Activated CD4-positive, alpha-beta T cell treated with anti-CD3 and anti-CD28 coated beads, Interleukin-2, amount 10 ng/mL, durations not matched to agents 24 days and 14 days (primary cell): ENCODE results near the gene FAM131A. TPM values are rescaled to one million over a fixed set of nuclear protein-coding genes. Genes with fewer than 3 reads are reported as not detected.

Source experiments
- DNase-seq: peaks from one replicate; pipeline ENCODE4 v3.0.0; 2022
- H3K27ac Mint-ChIP-seq: one replicate; pipeline ENCODE4 v1.8.0; 2022; ENCODE audit warnings: mild to moderate bottlenecking, mixed read lengths
- H3K27me3 Mint-ChIP-seq: one replicate; pipeline ENCODE4 v1.8.0; 2022; ENCODE audit warnings: mixed read lengths
- H3K36me3 Mint-ChIP-seq: one replicate; pipeline ENCODE4 v1.8.0; 2022; ENCODE audit warnings: low read depth, mild to moderate bottlenecking, mixed read lengths
- H3K4me1 Mint-ChIP-seq: one replicate; pipeline ENCODE4 v1.8.0; 2021; ENCODE audit warnings: mixed read lengths
- H3K4me3 Mint-ChIP-seq: one replicate; pipeline ENCODE4 v1.8.0; 2022; ENCODE audit warnings: mild to moderate bottlenecking, moderate library complexity, mixed read lengths
- H3K9me3 Mint-ChIP-seq: one replicate; pipeline ENCODE4 v1.8.0; 2021; ENCODE audit warnings: mixed read lengths
- intact Hi-C: fragments of 100-400 bp; cut with micrococcal nuclease; formaldehyde crosslinking; loops from one replicate; pipeline ENCODE4 v1.15.1; 2023
- total RNA-seq: library from RNA; stranded (reverse); gene quantifications from 2 replicates; pipeline ENCODE4 v1.2.3, GENCODE V29; 2022

FAM131A gene
- total RNA-seq, 1 donor from 2014 or later, result 8.7 TPM

GRCh38 chr3:184360929-184361531 lies 23.6 kb downstream of the FAM131A start:
- Mint-ChIP-seq H3K9me3 (no peaks in the 10 kb centered on the region), H3K4me1 (peaks cover 18% of the 10 kb centered on the region)

GRCh38 chr3:184361532-184361931 lies 24.1 kb downstream of the FAM131A start, which contains the start of the genes CLCN2 and POLR2H:
Gene CLCN2 (minus strand): TSS chr3:184361605. CDS start chr3:184361479, 126 bp downstream.
Gene POLR2H (plus strand): TSS chr3:184361710. CDS start chr3:184363493, 1,783 bp downstream.
- H3K27ac Mint-ChIP-seq, result peak within 1 kb of the TSS; percentile 98
- H3K9me3 Mint-ChIP-seq, result no peaks in the 10 kb centered on the region
- peak; percentile 88 for DNase-seq
- intact Hi-C loops, result loop anchor here (5.0 kb wide), 1 partner anchor 166 kb away; no protein-coding TSS in a partner anchor
- peaks cover 8% of the 10 kb centered on the region for H3K27me3 Mint-ChIP-seq
- peaks cover 20% of the 10 kb centered on the region for H3K4me1 Mint-ChIP-seq
- peaks cover 23% of the 10 kb centered on the region for H3K36me3 Mint-ChIP-seq
- peak within 1 kb of the TSS; percentile 98 for H3K4me3 Mint-ChIP-seq

More at GRCh38 chr3:184360929-184361531, 23.6 kb downstream of the FAM131A start:
- intact Hi-C loops, result loop anchor here (5.0 kb wide), 1 partner anchor 166 kb away; no protein-coding TSS in a partner anchor
- H3K27ac Mint-ChIP-seq, result peak overlapping the region; percentile 56
- H3K4me3 Mint-ChIP-seq, result peak overlapping the region; percentile 98
- peaks cover 8% of the 10 kb centered on the region for H3K27me3 Mint-ChIP-seq
- peaks cover 21% of the 10 kb centered on the region for H3K36me3 Mint-ChIP-seq
- no peak for DNase-seq

DNA sequence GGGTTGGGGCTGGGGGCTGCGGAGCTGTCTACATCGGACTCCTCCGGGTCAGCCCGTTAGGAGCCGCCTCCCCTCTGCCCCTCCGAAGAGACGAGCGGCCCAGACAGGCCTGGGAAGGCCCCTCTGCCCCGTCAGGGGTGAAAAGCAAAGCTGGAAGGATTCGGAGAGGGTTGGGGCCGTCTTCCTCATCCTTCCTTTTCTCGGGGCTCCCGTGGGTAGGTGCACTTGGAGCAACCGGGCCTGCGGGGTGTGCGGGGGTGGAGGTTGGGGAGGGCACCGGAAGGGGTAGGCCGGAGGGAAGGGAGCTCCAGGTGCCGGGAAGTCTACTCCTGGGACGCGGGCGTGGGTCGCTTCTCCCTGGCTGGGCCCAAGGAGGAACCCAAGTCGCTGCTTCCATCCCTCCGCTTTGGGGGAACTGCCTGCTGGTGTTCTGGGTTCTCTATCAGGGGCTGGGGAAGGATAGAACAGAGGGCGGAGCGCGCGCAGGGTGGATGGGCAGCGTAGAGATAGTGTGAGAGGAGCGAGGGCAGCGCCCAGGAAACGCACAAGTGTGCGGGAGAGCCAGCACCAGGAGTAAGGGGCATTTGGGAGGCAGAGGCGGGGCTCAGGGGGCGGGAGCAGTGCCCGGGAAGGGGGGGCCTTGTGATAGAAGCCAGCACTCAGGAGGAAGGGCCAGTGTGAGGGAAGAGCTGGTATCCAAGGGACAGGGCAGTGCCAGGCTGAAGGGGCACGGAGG lies 24.7 kb downstream of the FAM131A start:
- Mint-ChIP-seq H3K27ac (peak overlapping the region; percentile 98), H3K4me1 (peaks cover 23% of the 10 kb centered on the region), H3K36me3 (peaks cover 29% of the 10 kb centered on the region), H3K27me3 (peaks cover 8% of the 10 kb centered on the region), H3K9me3 (no peaks in the 10 kb centered on the region), H3K4me3 (peak overlapping the region; percentile 98)
- DNase-seq, result peak; percentile 83
- intact Hi-C loops, result loop anchor here (2.0 to 5.0 kb wide), 3 partner anchors 165 to 725 kb away; partner anchors contain the start of gene VPS8

- peaks cover 26% of the 10 kb centered on the region for H3K4me1 Mint-ChIP-seq
- peak overlapping the region; percentile 99 for H3K27ac Mint-ChIP-seq
- H3K27me3 Mint-ChIP-seq, result peaks cover 8% of the 10 kb centered on the region
- peaks cover 35% of the 10 kb centered on the region for H3K36me3 Mint-ChIP-seq
- peak; percentile 99 for DNase-seq
- intact Hi-C loops, result loop anchor here (1.0 to 5.0 kb wide), 7 partner anchors 28 to 726 kb away; partner anchors contain the start of genes EEF1AKMT4, EIF4G1, PSMD2 and VPS8
- peak overlapping the region; percentile 98 for H3K4me3 Mint-ChIP-seq
- no peaks in the 10 kb centered on the region for H3K9me3 Mint-ChIP-seq
These were observed 25.5 kb downstream of the FAM131A start for GRCh38 chr3:184362668-184363546.

GRCh38 chr3:184366619-184367289 lies 29.4 kb downstream of the FAM131A start:
- H3K36me3 Mint-ChIP-seq, result peaks cover 58% of the 10 kb centered on the region
- H3K4me1 Mint-ChIP-seq, result peaks cover 33% of the 10 kb centered on the region
- H3K27ac Mint-ChIP-seq, result peak overlapping the region; percentile 51

GRCh38 chr3:184368116-184368515 lies 30.7 kb downstream of the FAM131A start:
- Mint-ChIP-seq H3K27ac (no peak overlapping the region), H3K9me3 (no peaks in the 10 kb centered on the region), H3K4me1 (peaks cover 37% of the 10 kb centered on the region), H3K36me3 (peaks cover 58% of the 10 kb centered on the region), H3K4me3 (no peak overlapping the region), H3K27me3 (peaks cover 2% of the 10 kb centered on the region)
- DNase-seq, result no peak
- intact Hi-C loops, result no loop called here

More at GRCh38 chr3:184366619-184367289, 29.4 kb downstream of the FAM131A start:
- intact Hi-C loops, result no loop called here
- Mint-ChIP-seq H3K27me3 (peaks cover 2% of the 10 kb centered on the region), H3K4me3 (no peak overlapping the region), H3K9me3 (no peaks in the 10 kb centered on the region)
- DNase-seq, result no peak

DNA sequence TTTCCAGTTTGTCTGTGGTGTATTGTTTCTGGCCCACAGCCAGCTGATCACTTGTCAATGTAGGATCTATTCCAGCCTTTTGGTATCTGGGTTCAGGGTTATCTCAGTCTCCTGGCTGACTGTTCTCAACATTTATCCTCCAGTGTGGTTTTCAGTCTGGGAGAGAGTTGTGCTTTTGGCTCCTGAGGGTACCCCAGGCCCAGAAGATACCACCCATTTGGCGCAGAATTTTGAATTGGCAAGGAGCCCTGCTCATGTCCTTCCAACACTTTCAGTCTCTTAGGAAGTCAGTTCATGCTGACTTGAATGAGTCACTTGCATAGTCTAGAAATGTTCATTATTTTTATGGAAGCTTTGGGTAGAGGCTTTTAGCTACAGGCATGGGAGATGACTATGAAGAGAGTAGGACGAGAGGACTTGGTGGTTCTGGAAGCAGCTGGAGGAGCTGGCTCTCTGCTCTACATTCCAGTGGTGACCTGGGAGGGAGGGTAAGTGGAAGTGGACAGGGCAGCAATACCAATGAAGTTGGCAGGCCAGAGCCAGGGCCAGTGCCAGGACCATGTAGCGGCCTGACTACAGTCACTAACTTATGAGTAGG lies 31.3 kb downstream of the FAM131A start:
- H3K4me3 Mint-ChIP-seq, result no peak overlapping the region
- peaks cover 37% of the 10 kb centered on the region for H3K4me1 Mint-ChIP-seq
- intact Hi-C loops, result no loop called here
- H3K36me3 Mint-ChIP-seq, result peaks cover 52% of the 10 kb centered on the region
- no peaks in the 10 kb centered on the region for H3K9me3 Mint-ChIP-seq
- no peak overlapping the region for H3K27ac Mint-ChIP-seq
- DNase-seq, result no peak
- no peaks in the 10 kb centered on the region for H3K27me3 Mint-ChIP-seq

DNA sequence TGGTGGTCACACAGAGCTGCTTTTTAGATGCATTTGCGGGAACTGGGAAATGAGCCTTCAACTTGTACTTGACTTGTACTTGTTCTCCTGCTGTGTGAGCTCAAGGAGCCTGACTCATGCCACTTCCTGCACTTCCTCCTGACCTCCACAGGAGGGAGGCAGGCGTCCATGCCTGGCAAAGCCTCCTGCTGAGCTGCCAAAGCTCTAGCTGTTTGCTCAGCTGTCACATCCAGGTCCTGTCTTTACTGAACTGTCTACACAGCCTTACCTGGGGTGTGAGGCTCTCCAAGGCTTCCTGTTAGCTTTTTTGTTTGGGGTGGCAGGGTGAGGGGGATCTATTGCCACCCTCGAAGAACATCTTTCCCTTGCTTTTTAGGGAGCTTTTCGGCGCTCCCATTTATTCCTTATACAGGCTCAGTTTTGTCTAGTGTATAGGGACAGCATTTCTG lies 34.2 kb downstream of the FAM131A start:
- Mint-ChIP-seq H3K27ac (no peak overlapping the region), H3K4me3 (no peak overlapping the region), H3K27me3 (peaks cover 19% of the 10 kb centered on the region), H3K4me1 (peaks cover 20% of the 10 kb centered on the region), H3K9me3 (no peaks in the 10 kb centered on the region), H3K36me3 (peaks cover 35% of the 10 kb centered on the region)
- peak; percentile 89 for DNase-seq
- intact Hi-C loops, result loop anchor here (1.0 to 5.0 kb wide), 4 partner anchors 46 to 173 kb away; no protein-coding TSS in a partner anchor

- Mint-ChIP-seq H3K27me3 (peaks cover 25% of the 10 kb centered on the region), H3K4me3 (no peak overlapping the region), H3K4me1 (peaks cover 18% of the 10 kb centered on the region), H3K9me3 (no peaks in the 10 kb centered on the region), H3K36me3 (peaks cover 27% of the 10 kb centered on the region), H3K27ac (no peak overlapping the region)
- no peak for DNase-seq
- intact Hi-C loops, result loop anchor here (5.0 kb wide), 2 partner anchors 45 to 95 kb away; no protein-coding TSS in a partner anchor
These were observed 35.0 kb downstream of the FAM131A start for GRCh38 chr3:184372296-184372821.

- no peak overlapping the region for H3K4me3 Mint-ChIP-seq
- peaks cover 23% of the 10 kb centered on the region for H3K36me3 Mint-ChIP-seq
- peaks cover 15% of the 10 kb centered on the region for H3K4me1 Mint-ChIP-seq
- DNase-seq, result no peak
- peaks cover 30% of the 10 kb centered on the region for H3K27me3 Mint-ChIP-seq
- no peak overlapping the region for H3K27ac Mint-ChIP-seq
- no peaks in the 10 kb centered on the region for H3K9me3 Mint-ChIP-seq
- intact Hi-C loops, result loop anchor here (5.0 kb wide), 2 partner anchors 44 to 94 kb away; no protein-coding TSS in a partner anchor
These were observed 35.5 kb downstream of the FAM131A start for GRCh38 chr3:184372911-184373310.

DNA sequence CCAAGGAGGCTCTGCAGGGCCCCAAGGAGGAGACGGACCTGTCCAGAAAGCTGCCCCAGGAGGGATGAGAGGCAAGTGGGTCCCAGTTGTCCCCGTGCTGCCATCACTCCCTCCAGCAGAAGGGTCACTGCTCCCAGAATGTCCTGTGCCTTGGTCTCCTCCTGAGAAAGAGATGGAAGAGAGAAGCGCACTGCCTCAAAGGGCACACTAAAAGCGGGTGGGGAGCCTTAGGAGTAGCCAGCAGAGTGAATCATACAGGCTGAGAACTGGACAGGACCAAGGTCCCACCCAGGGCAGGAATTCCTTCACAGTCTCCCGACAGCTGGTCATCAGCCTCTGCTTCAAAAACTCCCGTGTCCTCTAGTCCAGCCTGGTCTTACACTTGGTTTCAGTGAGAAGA lies 36.0 kb downstream of the FAM131A start:
- Mint-ChIP-seq H3K9me3 (no peaks in the 10 kb centered on the region), H3K36me3 (peaks cover 19% of the 10 kb centered on the region), H3K4me1 (peaks cover 12% of the 10 kb centered on the region), H3K4me3 (no peak overlapping the region), H3K27me3 (peaks cover 34% of the 10 kb centered on the region), H3K27ac (no peak overlapping the region)
- DNase-seq, result no peak
- intact Hi-C loops, result loop anchor here (5.0 kb wide), 2 partner anchors 44 to 94 kb away; no protein-coding TSS in a partner anchor

DNA sequence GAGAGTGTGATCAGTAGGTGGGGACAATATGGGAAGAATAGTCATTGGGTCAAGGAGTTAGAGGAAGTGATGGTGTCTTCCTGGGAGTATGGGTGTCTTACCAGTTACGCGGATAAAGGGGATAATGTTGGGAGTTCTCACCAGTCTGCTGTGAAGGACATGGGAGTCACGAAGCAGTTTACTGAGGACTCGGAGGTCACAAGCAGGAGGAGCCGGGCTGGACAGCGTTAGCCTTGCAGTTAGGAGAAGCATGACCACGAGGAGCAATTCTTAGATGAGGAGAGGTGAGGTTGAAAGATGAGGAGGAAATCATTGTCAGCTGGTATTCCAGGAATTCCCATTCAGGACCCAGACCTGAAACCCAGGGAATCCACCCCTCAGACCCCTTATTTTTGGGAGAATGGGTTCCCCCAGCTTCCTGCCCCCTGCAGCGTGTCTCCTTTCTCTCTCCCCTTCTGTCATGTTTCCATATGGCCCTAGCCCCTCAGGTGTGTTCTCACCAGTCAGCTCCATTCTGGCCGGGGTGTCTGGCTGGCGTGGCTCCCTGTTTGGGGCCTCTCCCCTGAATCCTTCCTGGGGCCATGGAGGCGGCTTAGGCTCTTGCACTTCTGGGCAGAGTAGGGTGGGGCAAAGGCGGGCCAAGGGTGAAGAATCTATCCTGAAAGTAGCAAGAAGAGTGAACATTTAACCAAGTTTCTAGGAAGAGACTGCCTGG lies 38.5 kb downstream of the FAM131A start:
- Mint-ChIP-seq H3K27ac (no peak overlapping the region), H3K36me3 (peaks cover 3% of the 10 kb centered on the region), H3K27me3 (peaks cover 46% of the 10 kb centered on the region), H3K4me1 (peaks cover 11% of the 10 kb centered on the region), H3K4me3 (no peak overlapping the region), H3K9me3 (no peaks in the 10 kb centered on the region)
- intact Hi-C loops, result no loop called here
- DNase-seq, result no peak
